K562 (cell line): Measurements from ENCODE around the gene ZC3H10. TPM values are rescaled to one million over a fixed set of nuclear protein-coding genes. Genes with fewer than 3 reads are reported as not detected.

Source experiments
- ARID2 ChIP-seq: fragments of 450-650 bp; IDR thresholded peaks from 2 replicates; pipeline ENCODE4 v1.6.1; 2017; ENCODE audit warnings: antibody characterized with exemption, mild to moderate bottlenecking
- ASH1L ChIP-seq: fragments of 450-650 bp; IDR thresholded peaks from 2 replicates; pipeline ENCODE4 v1.6.1; 2018; ENCODE audit warnings: borderline replicate concordance, mild to moderate bottlenecking, low read depth; ENCODE audit not compliant: partially characterized antibody
- CREB1 ChIP-seq, 2 experiments: sonication (generic) in 1 of 2; formaldehyde crosslinking in 1 of 2; IDR thresholded peaks; 2 replicates each; pipeline versions ENCODE4 v1.6.1 to v1.8.0; 2012 to 2022; ENCODE audit warnings: inconsistent platforms in 1 of 2, mild to moderate bottlenecking in 1 of 2, missing genetic modification reagents in 1 of 2, moderate library complexity in 1 of 2
- CSDE1 ChIP-seq, 2 experiments: fragments of 450-650 bp; IDR thresholded peaks; 2 replicates each; pipeline ENCODE4 v1.6.1; 2016; ENCODE audit warnings: mild to moderate bottlenecking in 1 of 2
- E2F4 ChIP-seq: sonication (generic); formaldehyde crosslinking; IDR thresholded peaks from 2 replicates; pipeline ENCODE4 v1.8.0; 2022; ENCODE audit warnings: mild to moderate bottlenecking, low read depth, missing genetic modification reagents
- E2F5 ChIP-seq: sonication (generic); formaldehyde crosslinking; IDR thresholded peaks from 2 replicates; pipeline ENCODE4 v1.8.0; 2022; ENCODE audit warnings: mild to moderate bottlenecking, missing genetic modification reagents
- IRF2 ChIP-seq: sonication (generic); formaldehyde crosslinking; IDR thresholded peaks from 2 replicates; pipeline ENCODE4 v1.8.1; 2022; ENCODE audit warnings: mild to moderate bottlenecking, missing genetic modification reagents
- MED1 ChIP-seq: sonication (generic); formaldehyde crosslinking; IDR thresholded peaks from 2 replicates; pipeline ENCODE4 v1.8.1; 2023; ENCODE audit warnings: missing genetic modification reagents, borderline replicate concordance
- MEF2D ChIP-seq: conservative IDR thresholded peaks from 2 replicates; pipeline ENCODE4 v1.6.1; 2016; ENCODE audit warnings: low read depth, missing genetic modification characterization, missing compliant biosample characterization
- MXD1 ChIP-seq: fragments of 250-450 bp; sonication (Bioruptor Pico); IDR thresholded peaks from 2 replicates; pipeline ENCODE4 v1.8.0; 2021; ENCODE audit warnings: borderline replicate concordance, mild to moderate bottlenecking, moderate library complexity; ENCODE audit not compliant: poor library complexity, severe bottlenecking
- MXI1 ChIP-seq: IDR thresholded peaks from 2 replicates; pipeline ENCODE4 v1.6.1; 2011; ENCODE audit warnings: low read depth, mild to moderate bottlenecking, improper control_type of control experiment, low read length
- NCOA6 ChIP-seq: fragments of 450-650 bp; IDR thresholded peaks from 2 replicates; pipeline ENCODE4 v1.6.1; 2017; ENCODE audit warnings: mild to moderate bottlenecking
- POLR3A ChIP-seq: IDR thresholded peaks from 2 replicates; pipeline ENCODE4 v1.6.1; 2011; ENCODE audit warnings: borderline replicate concordance, mild to moderate bottlenecking, moderate library complexity; ENCODE audit not compliant: insufficient read length, insufficient read depth; ENCODE audit errors: extremely low read depth
- ZBTB5 ChIP-seq: fragments of 450-650 bp; IDR thresholded peaks from 2 replicates; pipeline ENCODE4 v1.6.1; 2017; ENCODE audit warnings: antibody characterized with exemption
- ZBTB7A ChIP-seq: IDR thresholded peaks from 2 replicates; pipeline ENCODE4 v1.6.1; 2011; ENCODE audit warnings: low read depth, mild to moderate bottlenecking, low read length, moderate library complexity, borderline replicate concordance; ENCODE audit not compliant: control insufficient read depth
- ZMIZ1 ChIP-seq, 2 experiments: fragments of 150-350 bp in 1 of 2; IDR thresholded peaks; 2 replicates each; pipeline ENCODE4 v1.6.1; 2012 to 2016; ENCODE audit warnings: low read depth in 2 of 2, low read length in 2 of 2, mild to moderate bottlenecking in 1 of 2, moderate library complexity in 1 of 2
- ZNF41 ChIP-seq: fragments of 250-450 bp; sonication (Bioruptor Pico); conservative IDR thresholded peaks from 2 replicates; pipeline ENCODE4 v1.4.0; 2020; ENCODE audit warnings: mild to moderate bottlenecking
- ZNF584 ChIP-seq: fragments of 200-800 bp; sonication (Bioruptor generic); IDR thresholded peaks from 2 replicates; pipeline ENCODE4 v1.6.1; 2016; ENCODE audit warnings: low read depth, mild to moderate bottlenecking, missing genetic modification characterization, missing compliant biosample characterization
- ZSCAN32 ChIP-seq: fragments of 450-650 bp; formaldehyde crosslinking; IDR thresholded peaks from 2 replicates; pipeline ENCODE4 v1.4.0; 2020; ENCODE audit warnings: mild to moderate bottlenecking, moderate library complexity
- polyA plus RNA-seq, 8 experiments: library from polyadenylated mRNA; depleted of rRNA in 4 of 8; stranded (reverse) in 5 of 8; unstranded in 3 of 8; fragments of >200 nt; fragmentation: Nextera tagmentation in 2 of 8; fragmentation: Illumina TruSeq in 1 of 8; extraction: Ambion mirVana in 2 of 8; extraction: Trizol in 1 of 8; gene quantifications; 2 replicates each; pipeline versions ENCODE4 v1.2.1 to v1.2.3, GENCODE V29; 2011 to 2014; ENCODE audit warnings: inconsistent platforms in 1 of 8, missing spikeins in 1 of 8
- total RNA-seq, 7 experiments: library from RNA; depleted of rRNA in 6 of 7; stranded (reverse); fragments of >200 nt in 6 of 7; fragmentation: Illumina TruSeq in 2 of 7; extraction: Trizol in 2 of 7; gene quantifications; 2 replicates each; pipeline versions ENCODE4 v1.2.1 to v1.2.3, GENCODE V29; 2011 to 2021; ENCODE audit warnings: low replicate concordance in 1 of 7

The ZC3H10 gene
- total and polyA plus RNA-seq, 9 of the 15 experiments (the other 6 are each of a cell fraction or from before 2014, with no cell fraction given), result 0.31 to 4.1 (median 1.6) TPM

GRCh38 chr12:56152132-56152755 is 34.2 kb downstream of the ZC3H10 start, which contains the start of gene MYL6B (continued):
- no peak for TF ChIP-seq MEF2D (tag)
- TF ChIP-seq E2F5 (CRISPR knock-in tag), result no peak
- no peak for TF ChIP-seq E2F4 (CRISPR knock-in tag)
- no peak for TF ChIP-seq MED1
- TF ChIP-seq ZNF584, result no peak
- TF ChIP-seq CSDE1 (IDR thresholded peaks at IDR 0.05), result no peak
- TF ChIP-seq POLR3A, result no peak
- TF ChIP-seq CREB1 (IDR thresholded peaks at IDR 0.05), result peak; percentile 74
- TF ChIP-seq CREB1 (CRISPR knock-in tag; IDR thresholded peaks at IDR 0.05), result peak; percentile 76
- TF ChIP-seq MXD1 (CRISPR knock-in tag), result no peak
- no peak for TF ChIP-seq ZSCAN32 (CRISPR knock-in tag)
- no peak for TF ChIP-seq NCOA6
- TF ChIP-seq ZBTB7A, result peak; percentile 98
- peak; percentile 36 for TF ChIP-seq ASH1L
- TF ChIP-seq ZNF41 (CRISPR knock-in tag), result no peak; the same call in 1 of the 2 replicates
- TF ChIP-seq ARID2, result no peak
- TF ChIP-seq MXI1, result 0 out of 2 replicates have a peak, but pooled peaks have one; percentile 46
- TF ChIP-seq IRF2 (CRISPR knock-in tag), result no peak
- TF ChIP-seq ZBTB5, result no peak
- TF ChIP-seq ZMIZ1 (IDR thresholded peaks at IDR 0.05; ENCODE audit: low read depth in 2 of 2, low read length in 2 of 2), result no peak
